H9 (cell line): ENCODE results near the gene EPN1. TPM values are rescaled to one million over a fixed set of nuclear protein-coding genes. Genes with fewer than 3 reads are reported as not detected.

Source experiments
- DNase-seq: peaks from one replicate; pipeline ENCODE4 v3.0.0-alpha.2; 2017
- H2AFZ ChIP-seq: one replicate; pipeline ENCODE4 v1.6.1; 2013; ENCODE audit warnings: mild to moderate bottlenecking, low read length, control low read depth, moderate library complexity
- H2AK5ac ChIP-seq: 2 replicates; pipeline ENCODE4 v1.6.1; 2013; ENCODE audit warnings: low read length, control low read depth, mixed read lengths; ENCODE audit not compliant: insufficient read length
- H2BK120ac ChIP-seq: one replicate; pipeline ENCODE4 v1.6.1; 2013; ENCODE audit warnings: low read depth, mild to moderate bottlenecking, low read length, control low read depth, inconsistent platforms; ENCODE audit not compliant: poor library complexity, severe bottlenecking
- H2BK12ac ChIP-seq: 2 replicates; pipeline ENCODE4 v1.6.1; 2013; ENCODE audit warnings: low read length, control low read depth, mixed read lengths, low read depth; ENCODE audit not compliant: insufficient read length
- H2BK15ac ChIP-seq: 2 replicates; pipeline ENCODE4 v1.6.1; 2013; ENCODE audit warnings: low read depth, low read length, control low read depth
- H2BK20ac ChIP-seq: one replicate; pipeline ENCODE4 v1.6.1; 2013; ENCODE audit warnings: low read depth, mild to moderate bottlenecking, low read length, control low read depth, inconsistent platforms; ENCODE audit not compliant: poor library complexity, severe bottlenecking
- H2BK5ac ChIP-seq: 2 replicates; pipeline ENCODE4 v1.6.1; 2013; ENCODE audit warnings: low read length, control low read depth, mixed read lengths; ENCODE audit not compliant: insufficient read length
- H3K14ac ChIP-seq: 2 replicates; pipeline ENCODE4 v1.6.1; 2013; ENCODE audit warnings: low read length, control low read depth; ENCODE audit not compliant: insufficient read depth
- H3K18ac ChIP-seq: 2 replicates; pipeline ENCODE4 v1.6.1; 2013; ENCODE audit warnings: low read depth, mild to moderate bottlenecking, mixed read lengths, low read length, control low read depth; ENCODE audit not compliant: insufficient read length
- H3K23ac ChIP-seq: 2 replicates; pipeline ENCODE4 v1.6.1; 2013; ENCODE audit warnings: low read length, control low read depth, mixed read lengths, low read depth; ENCODE audit not compliant: insufficient read length
- H3K23me2 ChIP-seq: 2 replicates; pipeline ENCODE4 v1.6.1; 2013; ENCODE audit warnings: low read depth, mild to moderate bottlenecking, mixed read lengths, low read length, control low read depth; ENCODE audit not compliant: insufficient read length, poor library complexity, severe bottlenecking
- H3K27ac ChIP-seq: 2 replicates; pipeline ENCODE4 v1.5.1; 2013; ENCODE audit warnings: low read length, control low read depth, mixed read lengths, low read depth; ENCODE audit not compliant: insufficient read length
- H3K27me3 ChIP-seq: 2 replicates; pipeline ENCODE4 v1.6.1; 2013; ENCODE audit warnings: low read length, control low read depth, inconsistent platforms; ENCODE audit not compliant: insufficient read depth
- H3K4ac ChIP-seq: 2 replicates; pipeline ENCODE4 v1.6.1; 2013; ENCODE audit warnings: low read depth, mild to moderate bottlenecking, control low read depth, inconsistent platforms, low read length, moderate library complexity
- H3K4me1 ChIP-seq: 2 replicates; pipeline ENCODE4 v1.6.1; 2013; ENCODE audit warnings: low read length, control low read depth, inconsistent platforms; ENCODE audit not compliant: insufficient read depth
- H3K4me2 ChIP-seq: 2 replicates; pipeline ENCODE4 v1.6.1; 2013; ENCODE audit warnings: low read length, control low read depth, mixed read lengths; ENCODE audit not compliant: insufficient read length, insufficient read depth
- H3K56ac ChIP-seq: 2 replicates; pipeline ENCODE4 v1.6.1; 2013; ENCODE audit warnings: low read depth, mild to moderate bottlenecking, mixed read lengths, low read length, control low read depth; ENCODE audit not compliant: insufficient read length
- H3K79me1 ChIP-seq: 2 replicates; pipeline ENCODE4 v1.6.1; 2013; ENCODE audit warnings: low read depth, mild to moderate bottlenecking, moderate library complexity, low read length, control low read depth, inconsistent platforms; ENCODE audit not compliant: insufficient read depth, poor library complexity, severe bottlenecking
- H3K79me2 ChIP-seq: 2 replicates; pipeline ENCODE4 v1.6.1; 2013; ENCODE audit warnings: low read length, control low read depth, inconsistent platforms; ENCODE audit not compliant: insufficient read depth
- H3K9ac ChIP-seq: 2 replicates; pipeline ENCODE4 v1.6.1; 2013; ENCODE audit warnings: low read length, control low read depth, mixed read lengths; ENCODE audit not compliant: insufficient read length; ENCODE audit errors: extremely low read depth
- H3K9me3 ChIP-seq: one replicate; pipeline ENCODE4 v1.6.1; 2013; ENCODE audit warnings: low read depth, low read length, inconsistent platforms; ENCODE audit not compliant: control insufficient read depth
- H3T11ph ChIP-seq: one replicate; pipeline ENCODE4 v1.6.1; 2013; ENCODE audit warnings: mild to moderate bottlenecking, low read length, control low read depth, inconsistent platforms
- H4K20me1 ChIP-seq: one replicate; pipeline ENCODE4 v1.6.1; 2013; ENCODE audit not compliant: control insufficient read depth, insufficient read length, insufficient read depth
- H4K5ac ChIP-seq: 2 replicates; pipeline ENCODE4 v1.6.1; 2013; ENCODE audit warnings: low read depth, mild to moderate bottlenecking, mixed read lengths, low read length, control low read depth; ENCODE audit not compliant: insufficient read length
- H4K8ac ChIP-seq: replicated peaks from 2 replicates; pipeline ENCODE4 v1.6.1; 2013; ENCODE audit warnings: low read length, control low read depth, mixed read lengths, low read depth; ENCODE audit not compliant: insufficient read length
- H4K91ac ChIP-seq: 2 replicates; pipeline ENCODE4 v1.6.1; 2013; ENCODE audit warnings: low read depth, mild to moderate bottlenecking, moderate library complexity, mixed read lengths, low read length, control low read depth; ENCODE audit not compliant: insufficient read length
- H3K27ac Mint-ChIP-seq, 3 experiments: 2 replicates in 2 of 3; 3 replicates in 1 of 3; pipeline ENCODE4 v1.8.0; 2020 to 2021; ENCODE audit warnings: mixed read lengths in 3 of 3, mild to moderate bottlenecking in 1 of 3, moderate library complexity in 1 of 3
- H3K27me3 Mint-ChIP-seq: 2 replicates; pipeline ENCODE4 v1.8.0; 2021; ENCODE audit warnings: low read depth, mild to moderate bottlenecking, moderate library complexity, mixed read lengths
- H3K36me3 Mint-ChIP-seq, 3 experiments: 2 replicates in 2 of 3; 3 replicates in 1 of 3; pipeline ENCODE4 v1.8.0; 2020 to 2021; ENCODE audit warnings: low read depth in 3 of 3, mixed read lengths in 3 of 3; ENCODE audit not compliant: insufficient read depth in 1 of 3
- H3K4me1 Mint-ChIP-seq, 2 experiments: 2 replicates each; pipeline ENCODE4 v1.8.0; 2020; ENCODE audit warnings: mixed read lengths in 2 of 2
- H3K4me3 Mint-ChIP-seq, 2 experiments: 2 replicates in 1 of 2; 3 replicates in 1 of 2; pipeline ENCODE4 v1.8.0; 2020 to 2021; ENCODE audit warnings: mild to moderate bottlenecking in 2 of 2, mixed read lengths in 2 of 2, moderate library complexity in 1 of 2
- H3K9me3 Mint-ChIP-seq, 2 experiments: 2 replicates in 1 of 2; 3 replicates in 1 of 2; pipeline ENCODE4 v1.8.0; 2020; ENCODE audit warnings: mild to moderate bottlenecking in 2 of 2, mixed read lengths in 2 of 2, moderate library complexity in 1 of 2
- CTCF ChIP-seq: fragments of 200-600 bp; sonication (generic); conservative IDR thresholded peaks from 3 replicates; pipeline ENCODE4 v1.8.0; 2021; ENCODE audit warnings: antibody characterized with exemption, mild to moderate bottlenecking
- WGBS: extraction: QIAGEN DNeasy Blood & Tissue Kit; methylation state at CpG from one replicate; pipeline ENCODE4 v1.1.7; 2013; ENCODE audit warnings: missing lambda C conversion rate, low lambda C conversion rate, mixed read lengths; ENCODE audit not compliant: insufficient read length; ENCODE audit errors: extremely low coverage; 5-methylcytosine and 5-hydroxymethylcytosine counted together
- total RNA-seq: library from RNA; stranded (reverse); gene quantifications from 2 replicates; pipeline ENCODE4 v1.2.1, GENCODE V29; 2021

Gene EPN1
- total RNA-seq, 1 experiment from 2014 or later: 159 TPM

DNA sequence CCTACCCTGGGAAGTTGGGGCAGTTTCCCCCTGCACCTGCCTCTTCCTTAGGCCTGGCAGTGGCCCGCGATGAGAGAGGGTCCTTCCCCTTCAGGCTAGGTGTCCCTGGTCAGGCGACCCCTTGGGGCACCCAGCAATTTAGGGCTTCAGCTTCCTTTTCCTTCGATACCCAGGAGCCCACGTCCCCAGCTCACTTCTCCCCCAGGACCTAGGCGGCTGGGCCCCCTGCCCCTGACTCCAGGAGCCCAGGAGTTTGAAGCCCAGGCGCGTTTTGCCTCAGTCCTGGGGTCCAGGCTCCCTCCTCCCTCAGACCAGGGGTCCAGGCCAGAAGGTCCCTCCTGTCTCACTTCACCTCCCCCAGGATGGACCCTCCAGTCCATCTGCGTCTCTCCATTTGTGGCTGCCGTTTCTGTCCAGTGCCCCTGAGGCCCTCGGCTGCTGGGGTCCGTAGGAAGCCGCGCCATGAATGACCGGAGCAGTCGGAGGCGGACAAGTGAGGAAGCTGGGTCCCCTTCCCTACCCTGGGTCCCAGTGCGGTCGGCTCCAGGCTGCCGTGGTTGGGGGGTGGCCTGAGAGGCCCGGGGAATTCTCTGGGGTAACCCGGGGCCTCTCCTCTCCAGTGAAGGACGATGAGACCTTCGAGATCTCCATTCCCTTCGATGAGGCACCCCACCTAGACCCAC lies 26.3 kb upstream of the EPN1 start:
- Histone ChIP-seq H3K9ac (peak overlapping the region; percentile 41), H3K56ac (no peak overlapping the region), H2AK5ac (no peak overlapping the region), H4K8ac (no peak overlapping the region), H3K14ac (peak overlapping the region; percentile 55; the same call in 1 of the 2 replicates), H3K4ac (no peak overlapping the region), H2BK20ac (no peak overlapping the region), H3K79me2 (peaks cover 7% of the 10 kb centered on the region; the same call in 1 of the 2 replicates), H3T11ph (no peak overlapping the region), H3K9me3 (no peaks in the 10 kb centered on the region), H4K5ac (no peak overlapping the region), H3K4me2 (peak overlapping the region; percentile 91), H3K4me1 (no peaks in the 10 kb centered on the region), H3K27ac (no peak overlapping the region), H4K20me1 (peaks cover 5% of the 10 kb centered on the region), H2BK5ac (no peak overlapping the region), H3K27me3 (no peaks in the 10 kb centered on the region), H4K91ac (no peak overlapping the region), H2BK120ac (no peak overlapping the region), H2BK12ac (no peak overlapping the region), H2BK15ac (no peak overlapping the region), H3K79me1 (peaks cover 3% of the 10 kb centered on the region), H3K23ac (no peak overlapping the region), H3K18ac (no peak overlapping the region), H3K23me2 (peaks cover 26% of the 10 kb centered on the region), H2AFZ (no peak overlapping the region)
- TF ChIP-seq CTCF: no peak
- Mint-ChIP-seq H3K36me3 (peaks cover 19 to 57% (median 46%) of the 10 kb centered on the region in 3 experiments), H3K27ac (peak overlapping the region in 1 of 3 experiments; percentile 74; a peak in 1 of 7 replicates), H3K27me3 (no peaks in the 10 kb centered on the region; the same call in none of the 2 replicates), H3K4me3 (peak overlapping the region; percentile 72 to 83), H3K4me1 (peaks cover 14 to 28% of the 10 kb centered on the region in 2 experiments), H3K9me3 (no peaks in the 10 kb centered on the region; a peak in 2 of 5 replicates)
- no CpG with 5 or more reads among the region's 25 CpGs for WGBS
- no peak for DNase-seq
